ENCODE measurements around the gene OXSM. TPM values are rescaled to one million over a fixed set of nuclear protein-coding genes. Genes with fewer than 3 reads are reported as not detected.

Gene OXSM
- total RNA-seq, 1 experiment from 2014 or later = 0.28 TPM

DNA sequence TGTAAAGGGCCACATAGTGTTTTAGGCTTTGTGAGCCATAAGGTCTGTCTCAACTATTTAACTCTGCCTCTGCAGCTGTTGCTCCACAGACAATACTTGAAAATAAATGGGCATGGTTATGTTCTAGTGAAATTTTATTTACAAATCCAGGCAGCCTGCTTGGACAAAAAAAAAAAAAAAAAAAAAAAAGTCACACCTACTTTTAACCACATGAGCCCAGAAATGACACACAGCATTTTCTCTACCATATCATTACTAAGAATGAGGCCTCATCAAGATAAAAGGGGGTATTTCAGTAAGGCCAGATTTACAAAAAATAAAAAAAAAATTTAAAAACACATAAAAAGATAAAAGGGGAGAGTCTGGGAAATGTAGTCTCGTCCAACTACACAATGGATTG, 4.9 kb upstream of the OXSM start:
- Histone ChIP-seq H3K36me3 (ENCODE audit: control insufficient read depth, insufficient read depth, low read length) (no peaks in the 10 kb centered on the region; the same call in 1 of the 2 replicates), H3K9me3 (ENCODE audit: control insufficient read depth, insufficient read depth, low read depth, low read length) (no peaks in the 10 kb centered on the region), H3K27ac (ENCODE audit: low read length) (no peak overlapping the region), H3K4me3 (ENCODE audit: low read depth in 2 of 2, low read length in 2 of 2) (no peak overlapping the region), H3K4me1 (ENCODE audit: control insufficient read depth, insufficient read depth, low read length) (peaks cover 4% of the 10 kb centered on the region), H3K27me3 (ENCODE audit: control insufficient read depth, insufficient read depth, low read length) (no peaks in the 10 kb centered on the region)
- ChIA-PET POLR2A (no interaction called here), CTCF (no interaction called here)
- DNase-seq (ENCODE audit: low read depth, low spot score) (no peak), ATAC-seq (no peak)
- in situ Hi-C loops (cut with HindIII; ENCODE audit: low pct_unique_long_range_greater_than_20kb, low sequenced_read_pairs) = no loop called here
- intact Hi-C loops (cut with micrococcal nuclease; ENCODE audit: unreplicated experiment) = no loop called here
- BruUV-seq (replicated peaks) = no TSS peak
- TF ChIP-seq TCF7L2 (IDR thresholded peaks at IDR 0.05; ENCODE audit: low read depth, low read length) (no peak), POLR2AphosphoS5 (IDR thresholded peaks at IDR 0.05; ENCODE audit: low read depth, low read length) (no peak), CTCF (IDR thresholded peaks at IDR 0.05) (no peak)
- TF ChIP-seq, protein P1, sequence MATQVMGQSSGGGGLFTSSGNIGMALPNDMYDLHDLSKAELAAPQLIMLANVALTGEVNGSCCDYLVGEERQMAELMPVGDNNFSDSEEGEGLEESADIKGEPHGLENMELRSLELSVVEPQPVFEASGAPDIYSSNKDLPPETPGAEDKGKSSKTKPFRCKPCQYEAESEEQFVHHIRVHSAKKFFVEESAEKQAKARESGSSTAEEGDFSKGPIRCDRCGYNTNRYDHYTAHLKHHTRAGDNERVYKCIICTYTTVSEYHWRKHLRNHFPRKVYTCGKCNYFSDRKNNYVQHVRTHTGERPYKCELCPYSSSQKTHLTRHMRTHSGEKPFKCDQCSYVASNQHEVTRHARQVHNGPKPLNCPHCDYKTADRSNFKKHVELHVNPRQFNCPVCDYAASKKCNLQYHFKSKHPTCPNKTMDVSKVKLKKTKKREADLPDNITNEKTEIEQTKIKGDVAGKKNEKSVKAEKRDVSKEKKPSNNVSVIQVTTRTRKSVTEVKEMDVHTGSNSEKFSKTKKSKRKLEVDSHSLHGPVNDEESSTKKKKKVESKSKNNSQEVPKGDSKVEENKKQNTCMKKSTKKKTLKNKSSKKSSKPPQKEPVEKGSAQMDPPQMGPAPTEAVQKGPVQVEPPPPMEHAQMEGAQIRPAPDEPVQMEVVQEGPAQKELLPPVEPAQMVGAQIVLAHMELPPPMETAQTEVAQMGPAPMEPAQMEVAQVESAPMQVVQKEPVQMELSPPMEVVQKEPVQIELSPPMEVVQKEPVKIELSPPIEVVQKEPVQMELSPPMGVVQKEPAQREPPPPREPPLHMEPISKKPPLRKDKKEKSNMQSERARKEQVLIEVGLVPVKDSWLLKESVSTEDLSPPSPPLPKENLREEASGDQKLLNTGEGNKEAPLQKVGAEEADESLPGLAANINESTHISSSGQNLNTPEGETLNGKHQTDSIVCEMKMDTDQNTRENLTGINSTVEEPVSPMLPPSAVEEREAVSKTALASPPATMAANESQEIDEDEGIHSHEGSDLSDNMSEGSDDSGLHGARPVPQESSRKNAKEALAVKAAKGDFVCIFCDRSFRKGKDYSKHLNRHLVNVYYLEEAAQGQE (IDR thresholded peaks at IDR 0.05; ENCODE audit: insufficient read depth in 1 of 2, low read depth in 2 of 2, low read length in 1 of 2) = no peak

GRCh38 chr3:25785826-25786225, 4.1 kb upstream of the OXSM start:
- no peak overlapping the region for H3K27ac ChIP-seq (ENCODE audit: low read length)
- peaks cover 4% of the 10 kb centered on the region for H3K4me1 ChIP-seq (ENCODE audit: control insufficient read depth, insufficient read depth, low read length)
- intact Hi-C loops (cut with micrococcal nuclease; ENCODE audit: unreplicated experiment) (no loop called here), in situ Hi-C loops (cut with HindIII; ENCODE audit: low pct_unique_long_range_greater_than_20kb, low sequenced_read_pairs) (no loop called here)
- H3K9me3 ChIP-seq (ENCODE audit: control insufficient read depth, insufficient read depth, low read depth, low read length) = no peaks in the 10 kb centered on the region
- H3K36me3 ChIP-seq (ENCODE audit: control insufficient read depth, insufficient read depth, low read length) = no peaks in the 10 kb centered on the region; the same call in 1 of the 2 replicates
- H3K4me3 ChIP-seq (ENCODE audit: low read depth in 2 of 2, low read length in 2 of 2) = no peak overlapping the region
- no peak for DNase-seq (ENCODE audit: low read depth, low spot score)
- ChIA-PET CTCF (no interaction called here), POLR2A (no interaction called here)
- TF ChIP-seq TCF7L2 (IDR thresholded peaks at IDR 0.05; ENCODE audit: low read depth, low read length) = no peak
- TF ChIP-seq POLR2AphosphoS5 (IDR thresholded peaks at IDR 0.05; ENCODE audit: low read depth, low read length) = no peak
- no peak for TF ChIP-seq CTCF (IDR thresholded peaks at IDR 0.05)
- TF ChIP-seq SIN3A (IDR thresholded peaks at IDR 0.05; ENCODE audit: borderline replicate concordance, insufficient read depth, low read depth, low read length) = no peak
- TF ChIP-seq, protein P1 (IDR thresholded peaks at IDR 0.05; ENCODE audit: insufficient read depth in 1 of 2, low read depth in 2 of 2, low read length in 1 of 2) = no peak
- no peak for ATAC-seq
- no peaks in the 10 kb centered on the region for H3K27me3 ChIP-seq (ENCODE audit: control insufficient read depth, insufficient read depth, low read length)
- no TSS peak for BruUV-seq (replicated peaks)

All from Panc1 (cell line).